NCI-H82 (cell line): Measurements from ENCODE around the gene SHTN1.

Experiments used
- DNase-seq: peaks from one replicate; lab custom pipeline; 2025; lab: John Stamatoyannopoulos, UW

SHTN1 gene

DNA sequence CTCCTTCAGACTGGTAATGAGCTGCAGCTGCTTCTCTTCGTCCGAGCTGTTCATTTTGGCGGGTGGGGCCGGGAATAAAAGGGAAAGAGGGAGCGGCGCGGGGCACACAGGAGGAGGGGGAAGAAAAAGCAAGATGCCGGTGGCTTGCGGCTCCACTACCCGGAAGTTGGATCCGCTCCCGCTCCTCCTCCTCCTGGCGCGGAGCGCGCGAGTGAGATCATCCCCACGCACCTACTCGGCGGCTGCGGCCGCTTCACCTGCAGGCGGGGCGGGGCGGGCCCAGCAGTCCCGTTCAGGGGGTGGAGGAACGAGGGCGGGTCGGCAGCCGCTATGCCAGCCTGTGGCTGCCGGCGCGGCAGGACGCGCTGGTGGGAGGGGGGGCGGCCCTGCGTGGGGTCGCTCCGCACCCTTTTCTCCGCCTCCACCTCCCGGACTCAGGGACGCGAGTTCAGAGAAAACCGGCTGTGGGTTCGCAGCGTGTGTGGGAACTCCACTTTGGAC is at the start of gene SHTN1:
Gene SHTN1, minus strand, starts transcription at position 162 of the 501 bp plus-strand sequence. Its CDS starts 108 bp downstream, at position 54.
- peak; percentile 69 for DNase-seq

DNA sequence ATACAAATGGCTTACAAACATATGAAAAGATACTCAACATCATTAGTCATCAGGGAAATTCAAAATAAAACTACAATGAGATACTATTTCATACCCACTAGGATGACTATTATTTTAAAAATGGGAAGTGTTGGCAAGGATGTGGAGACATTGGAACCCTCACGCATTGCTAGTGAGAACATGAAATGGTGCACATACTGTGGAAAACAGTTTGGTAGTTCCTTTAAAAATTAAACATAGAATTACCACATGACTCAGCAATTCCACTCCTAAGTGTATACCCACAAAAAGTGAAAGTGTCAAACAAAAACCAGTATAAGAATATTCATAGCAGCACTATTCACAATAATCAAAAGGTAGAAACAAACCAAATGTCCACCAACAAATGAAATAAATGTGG is 48.5 kb upstream of the SHTN1 start:
- no peak for DNase-seq

GRCh38 chr10:117047947-117048346 is 43.0 kb upstream of the SHTN1 start:
- no peak for DNase-seq

- no peak for DNase-seq
These were observed 11.3 kb upstream of the SHTN1 start for GRCh38 chr10:117016266-117016665.

DNA sequence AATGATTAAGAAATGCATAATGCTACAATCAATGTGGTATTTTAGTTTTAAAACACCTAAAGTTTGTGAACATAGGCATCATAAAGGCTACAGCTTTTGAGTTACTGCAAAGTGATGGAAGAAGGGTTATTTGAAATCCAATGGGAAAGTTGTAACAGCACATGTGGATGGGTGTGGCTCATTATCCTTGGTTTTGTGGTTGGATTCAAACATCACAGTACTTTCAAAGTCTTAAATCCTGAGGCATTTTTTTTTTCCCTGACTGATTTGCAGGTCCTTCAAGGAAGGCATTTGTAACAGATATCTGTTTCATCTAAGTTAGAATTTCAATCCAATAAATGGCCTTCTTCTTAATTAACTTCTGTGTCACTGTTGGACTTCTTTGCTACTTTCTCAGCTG is 9.8 kb upstream of the SHTN1 start:
- DNase-seq: no peak

DNA sequence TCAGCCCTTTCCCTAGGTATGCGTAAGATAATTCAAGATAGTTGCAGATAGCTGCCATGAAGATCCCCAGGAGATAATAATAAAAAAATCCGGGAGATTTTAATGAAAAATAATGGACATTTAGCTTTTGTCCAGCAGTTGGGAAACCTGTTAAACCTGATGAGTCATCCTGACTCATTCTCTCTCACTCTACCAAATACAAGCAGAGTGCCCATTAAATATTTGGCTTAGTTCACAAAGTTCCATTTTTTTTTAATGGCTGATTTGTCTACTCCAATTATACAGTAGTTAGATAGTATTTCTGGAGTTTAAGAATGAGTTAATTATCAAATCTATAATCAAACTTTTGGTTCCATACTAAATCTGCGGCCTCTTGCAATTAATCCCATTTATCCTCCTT is 2.1 kb upstream of the SHTN1 start:
- no peak for DNase-seq

DNA sequence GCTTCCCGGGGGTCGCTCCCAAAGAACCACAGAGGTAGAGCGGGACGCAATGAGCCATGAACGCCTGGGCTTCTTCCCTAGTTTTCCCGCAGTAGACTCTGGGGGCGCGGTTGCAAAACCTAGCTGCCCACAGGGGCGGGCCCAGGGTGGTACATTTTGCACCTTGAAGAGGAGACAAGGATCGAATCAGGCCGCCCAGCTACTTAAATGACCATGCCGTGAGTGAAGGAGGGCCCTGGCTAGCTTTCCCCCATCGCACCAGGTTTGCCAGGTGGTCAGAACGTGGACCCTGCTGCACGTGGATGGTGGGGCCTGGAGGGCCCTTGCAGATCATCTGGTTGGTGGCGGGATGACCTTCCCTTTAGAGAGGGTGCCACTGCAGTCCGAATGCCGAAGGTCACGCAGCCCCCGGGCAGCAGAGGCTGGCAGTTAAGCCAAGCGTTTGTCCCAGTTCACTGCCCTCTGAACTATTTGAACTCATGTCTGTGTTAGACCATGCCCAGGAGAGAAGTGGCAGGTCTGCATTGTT is 604 bp upstream of the SHTN1 start:
- DNase-seq: peak; percentile 69

DNA sequence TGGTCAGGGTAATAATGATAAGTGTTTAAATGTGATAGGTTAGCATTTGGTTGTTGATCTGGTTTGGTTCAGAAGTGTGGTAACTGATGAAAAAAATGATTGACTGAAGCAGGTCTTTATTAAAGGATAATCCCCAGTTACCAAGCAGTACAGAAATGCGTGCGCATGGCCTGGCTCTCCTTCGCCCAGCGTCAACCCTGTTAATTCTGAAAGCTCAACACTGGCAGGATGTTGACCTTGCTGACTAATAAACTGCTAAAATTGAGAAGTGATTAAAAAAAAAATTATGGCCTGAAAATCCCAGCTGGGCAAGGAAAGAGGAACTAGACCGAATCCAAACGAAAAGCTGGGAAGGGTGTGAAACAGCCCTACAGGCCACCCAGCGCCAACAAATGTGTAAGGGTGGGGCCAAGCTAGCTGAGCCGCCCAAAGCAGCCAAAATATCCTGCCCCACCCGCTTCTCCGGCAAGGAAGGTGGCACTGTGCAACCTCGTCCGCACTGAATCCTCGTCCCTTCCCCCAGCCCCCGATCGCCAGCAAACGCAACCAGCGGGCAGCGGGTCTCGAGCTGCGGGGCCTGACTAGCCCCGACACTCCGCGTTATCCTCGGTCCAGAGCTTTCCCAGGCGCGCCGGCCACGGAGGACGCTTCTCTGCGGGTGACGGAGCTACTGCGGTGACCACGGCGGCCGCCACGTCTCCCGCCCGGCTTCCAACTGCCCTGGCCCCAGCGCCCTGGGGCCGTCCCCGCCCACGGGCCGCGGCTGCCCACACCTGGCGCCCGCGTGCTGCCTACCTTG is 561 bp downstream of the SHTN1 start:
- peak; percentile 44 for DNase-seq

DNA sequence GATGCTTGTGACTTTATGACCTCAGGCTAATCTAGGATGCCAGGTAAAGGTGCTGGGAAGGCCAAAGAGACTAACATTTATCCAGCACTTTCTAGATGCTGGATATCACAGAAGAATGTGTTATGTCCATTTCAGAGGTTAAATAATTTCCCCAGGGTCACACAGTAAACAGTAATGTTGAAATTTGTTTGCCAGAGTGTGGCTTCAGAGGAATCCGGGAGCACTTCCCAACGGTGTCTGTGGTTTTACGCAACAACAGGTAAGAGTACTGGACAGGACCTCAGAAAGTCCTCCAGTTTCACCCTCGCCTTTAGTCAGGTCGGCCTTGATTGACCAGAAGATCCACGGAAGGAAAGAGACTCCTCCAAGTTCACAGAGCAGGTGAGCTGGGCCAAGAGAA is 1.7 kb downstream of the SHTN1 start:
- DNase-seq: no peak

DNA sequence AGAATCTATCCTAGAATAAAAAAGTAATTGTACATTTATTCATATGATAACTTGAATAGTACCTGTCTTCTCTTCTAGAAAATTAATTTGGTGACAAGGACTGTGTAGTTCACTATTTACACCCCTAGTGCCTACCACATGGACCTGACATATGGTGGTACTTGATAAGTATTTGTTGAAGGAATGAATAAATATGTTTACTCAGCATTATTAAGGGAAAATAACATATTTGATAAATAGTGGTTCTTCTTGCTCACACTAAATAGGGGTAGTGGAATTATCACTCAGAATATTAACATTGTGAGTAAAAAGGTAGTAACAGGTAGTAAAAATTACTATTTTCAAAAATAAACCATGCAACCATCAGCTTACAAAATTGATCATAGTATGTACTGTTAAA is 2.8 kb downstream of the SHTN1 start:
- no peak for DNase-seq

- no peak for DNase-seq
These were observed 3.8 kb downstream of the SHTN1 start for GRCh38 chr10:117001144-117001543.

GRCh38 chr10:117000580-117000979 is 4.4 kb downstream of the SHTN1 start:
- DNase-seq: no peak

- DNase-seq: no peak
These were observed 6.8 kb downstream of the SHTN1 start for GRCh38 chr10:116998172-116998571.

DNA sequence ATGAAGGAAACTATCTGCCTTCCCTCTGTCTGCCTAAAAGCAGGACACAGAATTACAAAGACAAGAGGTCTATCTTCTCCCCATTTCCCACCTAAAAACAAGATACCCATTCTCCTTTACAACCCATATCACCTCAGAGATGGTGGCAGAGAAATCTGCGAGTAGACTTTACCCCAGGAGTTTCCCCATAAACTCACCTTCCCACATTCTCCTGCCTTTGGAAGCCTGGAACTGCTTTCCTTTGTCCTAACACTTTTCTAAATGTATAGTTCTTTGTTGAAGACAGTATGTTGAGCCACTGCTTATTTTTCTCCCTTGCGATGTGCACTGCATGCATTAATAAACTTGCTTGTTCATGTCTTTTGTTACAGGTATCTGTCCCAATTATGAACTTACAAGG is 8.0 kb downstream of the SHTN1 start:
- DNase-seq: no peak

DNA sequence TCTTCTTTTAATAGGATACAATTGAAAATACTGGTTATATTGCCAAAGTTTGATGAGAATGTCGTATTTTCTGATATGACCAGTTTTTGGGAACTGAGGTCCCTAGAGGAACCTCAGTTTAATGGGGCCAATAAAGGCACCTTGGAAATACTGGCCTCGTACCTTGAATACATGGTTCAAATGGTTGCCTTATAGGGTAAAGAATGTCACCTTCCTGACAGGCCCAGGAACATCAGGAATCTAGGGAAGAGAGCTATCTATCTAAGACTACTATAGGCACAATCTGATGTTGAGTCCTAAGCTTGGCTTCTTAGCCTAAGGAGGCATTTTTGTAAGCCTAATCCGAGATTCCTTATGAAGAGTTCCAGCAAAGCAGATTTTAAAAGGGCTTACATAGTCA is 9.3 kb downstream of the SHTN1 start:
- peak; percentile 49 for DNase-seq

DNA sequence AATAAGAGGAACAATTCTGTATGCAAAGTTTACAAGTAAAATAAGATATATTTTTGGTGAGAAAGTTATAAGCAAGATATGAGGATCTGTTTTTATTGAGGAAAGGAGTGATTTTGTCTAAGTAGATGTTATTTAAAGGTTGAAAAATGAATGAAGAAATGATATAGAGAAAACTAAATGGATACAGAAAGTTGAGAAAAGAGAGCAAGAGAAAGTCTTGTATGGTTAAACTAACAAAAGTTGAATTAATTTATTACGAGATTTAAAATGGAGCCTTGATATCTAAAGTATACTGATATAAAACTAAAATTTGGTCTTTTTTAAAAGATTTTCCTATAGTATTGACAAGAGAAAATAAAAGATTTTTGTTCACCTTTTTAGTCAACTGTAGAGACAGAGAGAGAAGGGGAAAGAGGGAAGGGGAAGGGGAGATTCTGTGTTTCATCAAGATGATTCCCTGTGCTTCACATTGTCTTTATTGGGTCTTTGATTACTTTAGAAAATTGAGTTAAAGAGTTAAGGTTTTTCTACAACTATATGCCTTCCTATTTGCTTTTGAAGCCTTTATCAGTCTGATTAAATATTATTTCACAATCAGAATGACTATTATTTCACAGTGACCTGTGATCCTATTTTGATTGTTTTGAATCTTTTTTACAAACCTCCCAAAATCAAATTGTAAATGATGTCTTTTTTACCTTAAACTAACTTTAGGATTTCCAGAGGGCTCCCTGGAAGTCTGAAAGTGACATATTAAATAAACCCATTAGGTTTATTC is 10.7 kb downstream of the SHTN1 start:
- DNase-seq: no peak

GRCh38 chr10:116993610-116994009 is 11.4 kb downstream of the SHTN1 start:
- no peak for DNase-seq

DNA sequence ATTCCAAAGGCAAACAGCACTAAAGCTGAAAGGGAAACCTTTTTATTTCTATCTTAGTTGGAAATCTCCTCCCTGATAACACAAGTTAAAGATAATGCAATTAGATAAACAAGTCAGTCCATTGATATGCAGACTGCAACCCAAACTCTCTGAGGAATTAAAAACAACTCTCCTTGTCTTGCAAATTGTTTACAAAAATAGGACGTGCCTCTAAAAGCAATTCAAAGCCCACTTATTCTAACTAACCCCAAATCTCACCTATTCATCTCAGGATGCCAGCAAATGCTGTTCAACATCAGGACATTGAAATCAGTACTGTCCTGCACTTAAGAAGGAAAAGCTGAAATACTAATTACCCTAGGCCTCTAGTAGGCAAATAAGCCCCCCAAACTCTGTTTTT is 12.8 kb downstream of the SHTN1 start:
- no peak for DNase-seq

DNA sequence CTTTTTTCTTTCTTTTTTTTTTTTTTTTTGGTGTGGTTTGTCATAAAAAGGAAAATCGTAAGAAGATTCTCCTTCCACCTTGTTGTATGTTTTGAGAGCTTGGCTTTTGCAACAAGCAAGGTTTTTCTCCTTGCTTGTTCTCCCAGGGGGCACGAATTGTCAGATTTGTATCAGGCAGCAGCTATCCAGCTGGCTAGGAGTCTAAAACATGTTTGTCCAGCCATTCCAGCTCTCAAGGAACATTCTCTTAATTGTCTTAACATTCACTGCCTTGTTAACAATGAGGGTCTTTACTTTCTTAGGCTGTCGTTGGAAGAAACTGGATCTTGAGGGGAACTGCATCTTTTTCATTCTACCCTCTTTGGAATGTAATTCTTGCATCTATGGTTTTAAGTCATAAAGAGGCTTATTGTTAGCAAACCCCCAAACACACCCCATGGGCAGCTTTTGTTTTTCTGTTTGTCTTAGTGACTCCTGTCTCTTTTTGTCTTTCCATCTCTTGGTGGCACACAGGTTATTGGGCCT is 14.6 kb downstream of the SHTN1 start:
- DNase-seq: peak; percentile 28

GRCh38 chr10:116989439-116989838 is 15.5 kb downstream of the SHTN1 start:
- no peak for DNase-seq

- no peak for DNase-seq
These were observed 16.7 kb downstream of the SHTN1 start for GRCh38 chr10:116988311-116988710.

DNA sequence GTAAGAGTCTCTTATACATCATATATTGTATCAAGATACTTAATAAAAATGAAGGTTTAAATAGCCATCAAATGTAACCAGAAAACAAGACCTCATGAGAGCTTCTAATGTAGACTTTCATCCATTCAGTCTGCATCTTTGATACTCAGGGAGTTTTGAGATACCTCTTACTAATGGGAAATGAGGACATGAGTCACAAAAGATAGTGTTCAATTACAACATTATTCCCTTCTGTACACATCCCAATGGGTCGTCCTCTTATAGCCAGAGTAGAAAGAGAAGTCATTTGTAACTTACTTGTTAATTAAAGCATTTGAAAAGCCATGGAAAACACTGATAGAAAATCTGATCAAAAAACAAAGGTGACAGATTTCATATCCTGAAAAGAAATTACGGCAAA is 19.4 kb downstream of the SHTN1 start:
- DNase-seq: no peak
